NCI-H2107 (cell line): Measurements from ENCODE around the gene PRKCH.

Experiments
- DNase-seq: peaks from one replicate; lab custom pipeline; 2025; lab: John Stamatoyannopoulos, UW

Gene PRKCH

DNA sequence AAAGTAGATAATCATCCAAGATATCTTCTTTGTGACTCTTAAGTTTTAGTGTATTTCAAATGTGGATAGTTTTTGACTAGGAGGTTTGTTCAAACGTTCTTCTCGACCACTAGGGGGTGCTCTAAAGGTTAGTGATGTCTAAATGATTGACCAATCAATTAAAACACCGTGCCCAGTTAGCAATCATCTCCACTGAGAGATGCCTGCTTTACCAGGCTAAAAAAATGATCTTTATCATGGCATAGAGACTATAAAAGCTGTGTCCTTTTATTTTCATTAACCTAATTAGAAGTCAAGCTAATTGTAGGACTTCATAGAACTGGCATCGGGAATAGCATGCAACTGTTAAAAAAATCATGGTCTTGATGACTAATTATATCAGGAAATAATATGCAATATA lies 153.9 kb downstream of the PRKCH start:
- peak; percentile 65 for DNase-seq

DNA sequence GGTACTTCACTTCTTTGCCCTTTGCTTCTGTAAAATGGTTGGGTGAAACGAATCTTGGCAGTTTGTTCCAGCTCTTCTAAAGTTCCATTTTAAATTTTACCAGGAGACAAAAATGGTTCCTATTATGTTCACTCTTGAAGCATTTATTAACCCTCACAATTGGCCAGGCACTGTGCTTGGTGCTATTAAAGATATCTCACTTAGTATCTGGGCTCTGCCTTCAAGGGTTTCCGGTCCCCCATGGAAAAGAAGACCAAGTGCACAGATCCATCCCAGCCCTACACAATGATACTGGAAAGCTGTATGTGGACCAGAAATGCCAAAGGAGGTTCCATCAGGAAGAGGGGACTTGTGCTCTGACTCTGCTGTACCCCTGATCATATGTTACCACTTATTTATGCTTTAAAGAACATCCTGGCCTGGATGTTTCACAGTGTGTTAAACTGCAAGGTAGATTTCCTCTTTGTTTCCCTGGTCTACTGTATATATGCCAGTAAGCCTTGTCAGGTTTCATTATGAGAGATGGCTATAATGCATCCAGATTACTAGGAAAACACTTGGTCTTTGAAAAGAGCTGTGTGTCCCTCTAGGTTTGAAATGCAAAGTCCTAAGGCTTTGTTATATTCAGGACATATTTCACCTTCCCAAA lies 154.8 kb downstream of the PRKCH start:
- no peak for DNase-seq

DNA sequence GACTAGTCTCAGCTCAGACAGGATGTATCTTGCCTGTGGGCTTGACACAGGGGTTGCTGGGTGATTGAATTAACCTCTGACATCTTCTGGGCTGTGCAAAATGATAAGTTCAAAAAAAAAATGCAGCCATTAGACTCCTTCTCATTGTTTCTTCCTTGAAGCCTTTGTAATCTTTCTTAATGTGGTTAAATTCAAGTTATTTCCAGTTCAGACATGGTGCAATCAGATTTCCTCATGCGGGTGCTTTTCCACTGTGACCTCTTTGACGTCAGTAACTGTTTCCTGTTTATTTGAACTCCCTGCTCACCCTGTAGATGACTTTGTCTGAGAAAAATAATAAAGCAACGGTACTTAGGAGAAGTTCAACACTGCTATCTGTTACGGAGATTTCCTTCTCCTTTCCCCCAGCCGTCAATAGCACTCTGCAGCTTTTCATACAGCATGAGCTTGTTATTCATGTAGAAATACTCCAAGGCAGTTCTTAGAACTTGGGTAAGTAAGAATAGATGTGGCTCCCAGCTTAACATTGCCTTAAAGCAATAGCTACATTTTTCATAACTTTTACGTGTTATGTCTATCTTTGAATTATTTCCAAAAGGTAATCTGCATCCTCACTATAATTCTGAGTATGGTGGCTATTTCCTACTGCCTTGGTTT lies 155.5 kb downstream of the PRKCH start:
- DNase-seq: no peak

DNA sequence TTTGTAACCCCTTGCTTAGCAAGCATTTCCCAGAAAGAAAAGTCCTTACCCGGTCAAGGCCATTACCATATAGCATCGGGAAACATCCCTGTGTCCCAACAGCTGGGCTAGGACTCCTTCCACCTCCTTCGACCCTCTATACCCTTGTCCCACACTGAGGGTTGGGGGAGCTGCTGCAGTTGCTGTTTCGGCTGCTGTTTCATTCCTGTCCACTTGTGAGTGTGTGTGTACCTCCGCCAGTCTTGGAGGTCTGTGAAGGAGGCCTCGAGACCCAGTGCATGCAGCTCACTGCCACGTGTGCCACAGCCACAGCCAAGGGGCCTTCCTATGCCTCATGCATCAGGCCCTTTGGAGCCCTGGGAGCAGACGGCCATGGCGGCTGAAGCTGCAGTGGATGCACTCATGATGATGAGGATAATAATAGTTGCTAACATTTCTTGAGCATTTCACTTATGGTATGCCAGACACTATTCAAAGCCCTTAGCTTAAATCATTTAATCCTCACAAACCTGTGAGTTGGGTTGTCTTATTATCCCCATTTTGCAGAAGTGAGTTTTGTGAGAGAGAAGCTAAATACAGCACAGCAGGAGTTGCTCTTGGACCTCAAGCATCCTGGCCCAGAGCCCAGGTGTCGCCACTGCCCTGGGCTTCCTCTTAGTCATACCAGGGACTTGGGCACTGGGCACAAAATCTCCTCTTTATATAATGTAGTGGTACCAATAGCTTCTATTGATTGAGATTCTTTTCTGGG lies 156.5 kb downstream of the PRKCH start:
- no peak for DNase-seq

DNA sequence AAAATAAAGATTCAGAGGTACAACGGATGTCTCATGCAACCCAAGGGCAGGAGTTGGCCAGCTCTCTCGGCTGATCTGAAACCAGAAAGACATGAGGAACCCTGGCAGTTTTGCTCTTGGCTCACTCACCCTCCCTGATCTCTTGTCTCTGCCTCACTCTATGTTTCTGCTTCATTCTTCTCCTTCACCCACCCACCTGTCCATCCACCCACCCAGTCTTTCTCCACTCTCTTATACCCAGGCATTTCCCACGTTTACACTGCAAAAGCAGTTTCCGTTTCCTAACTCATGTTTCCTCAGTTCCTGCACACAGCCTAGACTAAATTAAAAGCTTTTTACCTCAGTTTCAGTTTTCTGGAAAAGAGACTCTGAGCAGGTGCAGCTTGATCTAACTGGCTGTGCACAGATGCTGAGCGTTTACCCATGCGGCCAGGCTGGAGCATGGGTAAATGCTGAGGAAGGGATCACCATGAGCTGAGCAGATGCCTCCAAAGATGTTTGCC lies 157.6 kb downstream of the PRKCH start:
- DNase-seq: no peak

DNA sequence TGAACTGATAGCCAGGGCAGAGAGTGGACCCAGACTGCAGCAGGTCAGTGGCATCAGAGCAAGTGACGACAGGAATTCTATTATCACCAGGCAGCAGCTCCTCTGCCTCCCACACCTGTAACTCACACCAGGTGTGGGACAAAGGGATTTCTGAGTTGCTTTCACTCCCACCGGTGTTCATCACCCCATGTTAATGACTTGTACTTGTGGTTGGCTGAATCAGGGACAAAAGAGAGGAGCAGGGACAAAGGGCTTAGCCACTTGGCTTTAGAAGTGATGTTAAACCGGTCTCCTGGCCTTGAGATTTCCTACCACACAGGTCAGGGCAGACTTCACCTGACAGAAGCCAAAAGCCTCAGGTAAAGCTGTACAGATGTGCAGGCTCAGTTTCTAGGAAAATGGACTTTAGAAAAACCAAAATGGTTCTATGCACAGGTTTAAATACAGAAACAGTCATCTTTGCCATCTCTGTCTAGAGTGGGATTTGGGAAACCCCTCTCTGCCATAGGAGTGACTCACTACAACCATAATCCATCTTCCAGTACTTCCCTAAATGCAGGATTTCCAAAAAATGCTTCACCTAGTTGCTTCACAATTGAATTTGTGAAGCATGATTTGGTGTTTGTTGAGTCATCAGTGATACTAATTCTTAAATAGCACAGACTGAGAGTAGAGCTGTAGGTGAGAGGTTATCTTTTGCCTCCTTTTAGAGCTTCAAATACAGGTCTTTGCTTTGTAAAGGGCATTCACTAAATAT lies 158.5 kb downstream of the PRKCH start:
- no peak for DNase-seq

DNA sequence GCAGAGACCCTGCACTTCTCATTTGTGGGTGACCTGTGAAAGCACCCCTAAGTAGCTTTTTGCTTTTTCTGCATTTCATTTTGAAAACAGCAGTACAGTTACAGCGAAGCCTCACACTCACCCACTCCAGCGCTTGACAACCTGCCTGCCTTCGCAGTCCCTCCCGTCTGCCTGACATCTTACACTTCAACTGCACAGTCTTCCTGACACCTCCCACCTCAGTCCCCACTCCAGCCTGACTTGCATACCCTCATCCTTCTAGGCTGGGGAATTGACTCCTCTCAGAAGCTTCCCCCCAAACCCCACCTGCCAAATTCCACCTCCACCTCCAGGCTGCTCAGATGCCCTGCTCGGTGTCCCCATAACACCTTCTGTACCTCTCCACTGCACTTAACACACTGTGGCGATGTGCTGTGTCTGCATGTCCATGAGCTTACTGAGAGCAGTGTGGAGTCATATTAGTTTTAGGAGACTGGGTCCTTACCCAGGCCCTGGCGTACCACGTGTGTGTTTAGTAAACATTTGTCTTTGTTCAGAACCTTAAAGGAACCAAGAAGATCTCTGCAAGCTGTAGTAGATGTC lies 159.4 kb downstream of the PRKCH start:
- DNase-seq: no peak

DNA sequence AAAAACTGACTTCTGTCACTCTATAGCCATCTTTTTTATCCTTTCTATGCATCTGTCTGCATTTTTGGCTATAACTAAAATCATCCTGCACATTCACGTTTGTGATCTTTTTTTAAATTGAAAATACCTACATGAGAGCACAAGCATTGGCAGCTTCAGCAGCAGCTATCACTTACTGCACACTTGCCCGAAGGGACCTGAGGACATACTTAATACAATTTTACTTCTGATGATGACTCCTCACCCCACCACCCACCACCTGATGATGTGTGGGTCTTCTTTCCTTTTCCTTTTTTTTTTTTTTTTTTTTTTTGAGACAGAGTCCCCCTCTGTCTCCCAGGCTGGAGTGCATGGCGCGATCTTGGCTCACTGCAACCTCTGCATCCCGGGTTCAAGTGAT lies 160.3 kb downstream of the PRKCH start:
- DNase-seq: no peak

DNA sequence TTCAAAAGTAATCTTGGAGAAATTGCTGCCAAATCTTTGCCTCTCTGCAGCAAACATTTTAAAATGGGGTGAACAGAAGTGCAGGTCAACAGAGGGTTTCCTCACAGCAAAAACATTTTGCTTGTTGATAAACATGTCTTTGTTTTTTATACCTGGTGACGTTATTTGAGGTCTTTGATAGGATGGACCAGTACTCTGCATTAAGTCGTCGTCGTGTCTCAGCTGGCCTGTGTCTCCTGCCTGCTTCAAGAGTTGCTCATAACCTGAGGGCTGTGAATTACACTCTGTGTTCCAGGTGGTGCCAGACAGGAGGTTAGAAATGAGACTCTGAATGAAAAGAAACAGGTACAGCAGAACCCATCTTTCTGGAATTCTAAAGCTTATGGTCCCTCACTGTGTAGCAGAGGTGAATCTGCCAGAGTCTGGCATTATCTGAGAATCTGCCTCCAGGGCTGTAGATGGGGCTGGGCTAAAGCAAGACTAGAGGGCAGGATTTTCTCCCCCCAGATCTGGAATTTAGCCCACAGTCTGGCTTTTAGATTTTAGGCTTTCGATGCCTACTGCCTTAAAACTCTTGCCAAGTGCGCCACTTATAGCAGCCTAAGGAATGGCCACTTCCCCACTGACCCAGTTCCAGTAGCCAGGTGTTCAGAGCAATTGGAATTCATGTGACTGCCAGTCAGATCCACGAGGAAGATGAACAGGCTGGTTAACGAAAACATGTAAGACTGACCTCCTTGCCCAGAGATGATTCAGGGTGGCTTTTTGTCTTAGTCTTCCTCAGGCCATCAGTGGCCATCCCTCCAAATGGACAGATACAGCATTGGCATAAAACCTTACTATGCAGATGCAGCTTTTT lies 161.2 kb downstream of the PRKCH start:
- no peak for DNase-seq

DNA sequence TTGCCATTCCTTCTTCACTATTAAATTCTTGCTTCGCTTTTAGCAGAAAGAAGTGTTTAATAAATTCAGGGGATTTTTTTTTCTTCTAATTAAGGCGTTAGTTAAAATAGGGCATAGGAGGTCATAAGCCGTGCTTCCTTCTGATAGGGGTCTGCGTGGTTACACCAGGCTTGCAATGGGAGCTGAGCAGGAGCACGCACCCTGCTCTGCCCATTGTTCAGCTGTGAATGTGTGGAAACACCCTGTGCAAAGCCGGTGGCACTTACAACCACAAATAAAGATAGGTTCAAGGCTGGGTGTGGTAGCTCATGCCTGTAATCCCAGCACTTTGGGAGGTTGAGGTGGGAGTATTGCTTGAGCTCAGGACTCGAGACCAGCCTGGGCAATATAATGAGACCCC lies 162.1 kb downstream of the PRKCH start:
- no peak for DNase-seq

DNA sequence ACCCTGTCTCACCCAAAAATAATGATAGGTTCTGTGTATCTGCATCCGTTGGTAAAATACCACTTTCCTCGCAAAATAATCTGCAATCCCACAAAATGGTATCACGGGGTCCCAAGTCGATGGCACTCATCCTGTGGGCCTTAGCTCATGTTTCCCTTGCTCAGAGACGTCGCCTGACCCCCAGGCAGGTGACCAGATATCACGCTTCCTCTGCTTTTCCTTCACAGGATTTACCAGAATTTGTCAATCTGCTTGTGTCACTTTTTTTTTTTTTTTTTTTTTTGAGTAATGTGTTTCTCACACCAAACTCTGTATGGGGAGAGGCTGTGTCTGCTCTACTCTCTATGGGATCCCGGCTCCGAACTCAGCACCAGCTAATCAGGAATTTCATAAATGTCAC lies 162.7 kb downstream of the PRKCH start:
- DNase-seq: no peak

DNA sequence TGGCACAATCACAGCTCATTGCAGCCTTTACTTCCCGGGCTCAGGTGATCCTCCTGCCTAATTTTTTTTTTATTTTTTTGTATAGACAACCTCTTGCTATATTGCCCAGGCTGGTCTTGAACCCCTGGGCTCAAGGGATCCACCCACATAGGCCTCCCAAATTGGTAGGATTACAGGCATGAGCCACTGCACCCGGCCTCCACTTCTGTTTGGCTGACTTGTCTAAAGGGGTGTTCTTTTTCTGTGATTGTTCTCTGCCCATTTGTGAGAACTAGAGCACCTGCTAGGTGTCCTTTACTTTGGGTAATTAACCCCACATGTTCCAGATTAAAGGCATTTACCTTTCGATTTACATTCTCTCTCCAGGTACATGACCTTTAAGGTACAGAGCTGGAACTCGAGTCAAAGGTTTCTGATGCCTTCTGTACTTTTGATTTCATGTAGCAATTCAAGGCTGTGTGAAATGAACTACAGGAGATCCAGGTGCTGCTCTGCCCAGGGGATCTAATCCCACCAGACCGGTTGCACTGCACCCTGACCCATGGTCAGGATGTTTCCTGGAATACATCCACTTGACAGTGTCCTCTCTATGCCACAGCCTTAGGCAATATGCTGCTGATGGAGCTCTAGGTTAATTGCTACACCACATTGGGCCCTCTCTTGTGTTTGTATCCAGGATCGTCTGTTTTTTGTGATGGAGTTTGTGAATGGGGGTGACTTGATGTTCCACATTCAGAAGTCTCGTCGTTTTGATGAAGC lies 163.6 kb downstream of the PRKCH start:
- no peak for DNase-seq

DNA sequence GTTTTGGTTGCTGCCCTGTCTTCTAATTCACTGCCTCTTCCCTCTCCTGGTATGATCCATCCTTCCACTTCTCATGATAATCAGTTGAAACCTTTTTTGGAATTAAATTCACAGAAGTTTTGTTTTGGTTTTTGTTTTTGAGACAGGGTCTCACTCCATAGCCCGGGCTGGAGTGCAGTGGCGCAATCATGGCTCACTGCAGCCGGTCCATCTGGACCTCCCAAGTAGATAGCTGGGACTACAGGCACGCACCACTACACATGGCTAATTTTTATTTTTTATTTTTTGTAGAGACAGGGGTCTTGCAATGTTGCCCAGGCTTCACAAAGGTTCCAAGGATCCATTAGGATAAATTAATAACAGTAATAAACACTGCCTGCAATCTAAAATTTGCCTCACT lies 164.3 kb downstream of the PRKCH start:
- DNase-seq: no peak

DNA sequence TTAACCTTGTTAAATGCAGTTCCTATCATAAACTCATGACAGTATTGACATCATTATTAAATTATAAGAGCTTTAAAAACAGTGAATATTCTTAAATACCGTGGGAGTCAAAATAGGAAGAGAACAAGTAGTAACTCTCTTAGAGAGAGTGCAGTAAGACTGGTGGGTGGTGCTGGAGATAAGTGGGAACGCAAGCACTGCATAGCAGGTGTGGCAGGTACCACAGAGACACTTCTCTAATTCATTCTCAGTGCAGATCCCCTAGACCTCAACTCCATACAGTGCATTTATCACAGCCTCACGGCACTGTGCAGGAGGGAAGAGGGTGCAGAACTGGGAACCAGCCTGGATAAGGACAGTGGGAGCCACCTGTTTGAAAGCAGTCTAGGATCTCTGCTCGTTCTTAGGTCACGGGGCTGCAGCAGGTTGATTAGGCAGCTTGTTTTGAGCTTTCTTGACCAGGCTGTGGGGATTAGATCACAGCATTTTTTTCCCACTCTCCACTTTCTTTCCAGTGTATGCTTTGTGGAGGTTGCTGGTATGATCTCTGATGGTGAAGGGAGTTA lies 165.6 kb downstream of the PRKCH start:
- no peak for DNase-seq

DNA sequence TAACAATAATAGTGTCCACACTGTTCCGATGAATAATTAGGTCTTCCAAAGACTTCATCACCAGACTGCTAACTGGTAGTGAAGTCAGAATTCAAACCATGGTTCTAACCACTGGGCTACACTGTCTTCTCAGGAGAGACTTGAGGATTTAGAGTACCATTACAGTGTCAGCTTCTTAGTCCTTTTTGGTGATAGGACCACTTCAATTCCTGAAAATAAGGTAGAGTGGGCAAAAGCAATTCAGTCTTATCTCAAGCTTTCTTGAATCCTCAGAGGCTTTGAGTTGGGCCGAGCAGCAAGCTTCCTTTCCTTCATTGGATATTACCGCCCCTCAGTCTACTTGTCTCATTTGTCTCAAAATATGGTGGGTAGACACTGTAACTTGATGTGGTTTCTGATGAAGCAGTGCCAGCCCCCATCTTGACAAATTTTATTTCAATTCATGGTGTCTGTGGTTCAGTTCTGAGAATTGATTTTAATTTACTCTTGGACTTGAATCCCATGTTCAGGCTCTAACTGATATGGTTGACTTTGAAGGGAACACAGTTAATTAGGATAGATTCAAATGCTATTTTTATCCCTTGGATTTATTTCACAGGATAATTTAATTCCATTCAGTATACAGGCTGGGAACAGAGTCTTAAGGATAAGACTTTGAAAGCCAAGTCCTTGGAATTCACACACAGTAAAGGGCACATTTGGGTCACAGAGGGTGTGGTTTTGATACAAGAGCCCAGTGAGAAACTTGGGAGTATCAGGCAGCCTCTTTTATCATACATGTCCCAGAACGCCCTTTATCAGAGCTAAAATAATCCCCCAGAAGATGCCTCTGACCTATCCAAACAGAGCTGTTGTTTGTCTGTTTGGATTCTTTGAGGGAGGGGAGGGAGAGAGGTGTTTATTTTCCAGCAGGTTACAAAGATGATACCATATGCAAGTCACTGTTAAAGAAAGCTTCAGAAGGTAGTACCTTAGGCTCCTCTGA lies 167.3 kb downstream of the PRKCH start:
- DNase-seq: no peak

DNA sequence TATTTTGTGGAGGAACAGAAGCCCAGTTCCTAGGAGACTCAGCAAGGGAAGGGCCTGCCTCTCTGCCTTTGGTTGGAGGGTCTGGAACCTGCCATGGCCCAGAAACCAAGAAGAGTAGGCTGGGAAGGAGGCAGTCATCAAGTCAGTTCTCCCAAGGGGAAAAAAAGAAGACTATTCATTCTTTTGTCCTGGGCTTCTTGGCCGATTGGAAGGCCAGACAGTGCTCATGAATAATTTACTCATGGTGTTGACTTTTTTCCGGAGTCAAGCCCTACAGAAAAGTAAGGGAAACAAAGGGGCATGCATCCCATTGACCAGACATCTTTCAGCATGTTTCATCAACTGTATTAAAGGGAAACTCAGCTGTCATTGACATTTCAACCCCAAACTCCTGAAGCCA lies 168.1 kb downstream of the PRKCH start:
- no peak for DNase-seq

DNA sequence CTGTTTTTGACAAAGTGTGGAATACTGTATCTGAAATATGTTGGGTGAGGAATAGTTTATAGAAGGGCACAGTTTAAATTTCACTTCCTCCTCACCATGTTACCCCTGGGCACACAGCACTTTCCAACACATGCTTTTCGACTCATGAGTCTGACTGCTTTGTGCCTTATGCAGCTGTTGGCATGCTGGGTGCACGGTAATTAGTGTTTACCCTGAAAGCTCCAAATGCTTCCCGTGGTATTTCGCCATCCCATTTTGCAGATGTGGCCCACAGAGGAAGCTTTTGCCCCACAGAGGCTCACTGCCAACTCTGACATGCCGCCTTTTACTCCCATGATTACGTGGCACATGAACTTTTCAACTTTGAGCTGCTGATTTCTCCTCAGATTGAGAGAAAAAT lies 168.6 kb downstream of the PRKCH start:
- DNase-seq: no peak

DNA sequence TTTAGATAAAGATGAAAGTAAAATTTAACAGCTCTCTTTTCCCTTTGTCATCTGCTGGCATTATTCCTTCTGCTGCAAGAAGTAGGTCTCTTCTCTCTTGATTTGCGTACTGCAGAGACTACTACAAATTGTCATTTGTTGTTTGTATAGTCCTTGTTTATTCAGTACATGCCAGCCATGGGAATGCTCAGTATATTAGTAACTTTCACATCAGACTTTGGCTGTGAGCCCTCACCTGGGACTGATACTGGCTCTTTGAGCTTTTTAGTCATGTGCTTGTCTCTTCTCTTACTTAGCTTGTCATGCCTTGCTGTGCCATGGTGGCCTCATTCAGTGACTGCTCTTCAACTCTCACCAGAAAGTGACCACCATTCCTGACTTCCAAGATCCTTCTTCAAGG lies 169.8 kb downstream of the PRKCH start:
- no peak for DNase-seq
